Liver (tissue), 3 donors: Measurements from ENCODE around the gene MYL6.

Experiments
- EGR1 ChIP-seq, 2 donors: IDR thresholded peaks; 2 replicates each; pipeline ENCODE4 v1.6.1; 2016 to 2018; ENCODE audit warnings: antibody characterized with exemption in 2 of 2, low read depth in 2 of 2
- HNF4A ChIP-seq, 2 donors: conservative IDR thresholded peaks; 2 replicates each; pipeline ENCODE4 v1.6.1; 2016; ENCODE audit warnings: antibody characterized with exemption in 2 of 2, mild to moderate bottlenecking in 2 of 2
- JUND ChIP-seq, 2 donors: IDR thresholded peaks; 2 replicates each; pipeline ENCODE4 v1.6.1; 2016; ENCODE audit warnings: antibody characterized with exemption in 2 of 2
- RAD21 ChIP-seq, 2 donors: IDR thresholded peaks; 2 replicates each; pipeline ENCODE4 v1.6.1; 2016; ENCODE audit warnings: antibody characterized with exemption in 2 of 2, mild to moderate bottlenecking in 2 of 2
- RXRA ChIP-seq, 2 donors: IDR thresholded peaks; 2 replicates each; pipeline ENCODE4 v1.6.1; 2017 to 2018; ENCODE audit warnings: antibody characterized with exemption in 2 of 2, mild to moderate bottlenecking in 1 of 2
- TAF1 ChIP-seq: conservative IDR thresholded peaks from 2 replicates; pipeline ENCODE4 v1.6.1; 2016; ENCODE audit warnings: antibody characterized with exemption, mild to moderate bottlenecking
- YY1 ChIP-seq: IDR thresholded peaks from 2 replicates; pipeline ENCODE4 v1.6.1; 2016; ENCODE audit warnings: antibody characterized with exemption, mild to moderate bottlenecking
- TF ChIP-seq, protein P1 (sequence below): fragments of 150-350 bp; IDR thresholded peaks from 2 replicates; pipeline ENCODE4 v1.5.1; 2017; ENCODE audit warnings: improper control_type of control experiment, low read depth, low read length; ENCODE audit not compliant: missing input control
- TF ChIP-seq, protein P2 (sequence below): IDR thresholded peaks from 2 replicates; pipeline ENCODE4 v1.6.1; 2016; ENCODE audit warnings: antibody characterized with exemption
- TF ChIP-seq, protein P3 (sequence below): IDR thresholded peaks from 2 replicates; pipeline ENCODE4 v1.6.1; 2016; ENCODE audit warnings: antibody characterized with exemption, mild to moderate bottlenecking
- donor health status: healthy.
- donor health status: healthy.

DNA sequence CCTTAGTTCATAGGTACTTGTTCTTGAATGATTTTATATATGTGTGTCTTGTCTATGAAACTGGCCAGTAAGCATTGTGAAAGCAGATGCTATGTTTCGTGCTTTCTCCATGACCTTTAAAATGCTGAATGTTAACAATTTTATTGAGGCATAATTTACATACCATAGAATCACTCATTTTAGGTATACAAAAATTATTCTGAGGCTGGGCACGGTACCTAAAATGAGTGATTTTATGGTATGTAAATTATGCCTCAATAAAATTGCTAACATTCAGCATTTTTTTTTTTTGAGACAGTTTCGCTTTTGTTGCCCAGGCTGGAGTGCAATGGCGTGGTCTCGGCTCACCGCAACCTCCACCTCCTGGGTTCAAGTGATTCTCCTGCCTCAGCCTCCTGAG, 23.3 kb upstream of the MYL6 start:
- TF ChIP-seq, protein P1, sequence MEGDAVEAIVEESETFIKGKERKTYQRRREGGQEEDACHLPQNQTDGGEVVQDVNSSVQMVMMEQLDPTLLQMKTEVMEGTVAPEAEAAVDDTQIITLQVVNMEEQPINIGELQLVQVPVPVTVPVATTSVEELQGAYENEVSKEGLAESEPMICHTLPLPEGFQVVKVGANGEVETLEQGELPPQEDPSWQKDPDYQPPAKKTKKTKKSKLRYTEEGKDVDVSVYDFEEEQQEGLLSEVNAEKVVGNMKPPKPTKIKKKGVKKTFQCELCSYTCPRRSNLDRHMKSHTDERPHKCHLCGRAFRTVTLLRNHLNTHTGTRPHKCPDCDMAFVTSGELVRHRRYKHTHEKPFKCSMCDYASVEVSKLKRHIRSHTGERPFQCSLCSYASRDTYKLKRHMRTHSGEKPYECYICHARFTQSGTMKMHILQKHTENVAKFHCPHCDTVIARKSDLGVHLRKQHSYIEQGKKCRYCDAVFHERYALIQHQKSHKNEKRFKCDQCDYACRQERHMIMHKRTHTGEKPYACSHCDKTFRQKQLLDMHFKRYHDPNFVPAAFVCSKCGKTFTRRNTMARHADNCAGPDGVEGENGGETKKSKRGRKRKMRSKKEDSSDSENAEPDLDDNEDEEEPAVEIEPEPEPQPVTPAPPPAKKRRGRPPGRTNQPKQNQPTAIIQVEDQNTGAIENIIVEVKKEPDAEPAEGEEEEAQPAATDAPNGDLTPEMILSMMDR = no peak
- TF ChIP-seq EGR1 (IDR thresholded peaks at IDR 0.05; ENCODE audit: low read depth in 2 of 2) (no peak), JUND (IDR thresholded peaks at IDR 0.05) (no peak), RAD21 (IDR thresholded peaks at IDR 0.05) (no peak), TAF1 (no peak), RXRA (IDR thresholded peaks at IDR 0.05) (no peak), HNF4A (conservative IDR thresholded peaks at IDR 0.05) (no peak), YY1 (no peak)
- TF ChIP-seq, protein P2, sequence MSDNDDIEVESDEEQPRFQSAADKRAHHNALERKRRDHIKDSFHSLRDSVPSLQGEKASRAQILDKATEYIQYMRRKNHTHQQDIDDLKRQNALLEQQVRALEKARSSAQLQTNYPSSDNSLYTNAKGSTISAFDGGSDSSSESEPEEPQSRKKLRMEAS = no peak
- TF ChIP-seq, protein P3, sequence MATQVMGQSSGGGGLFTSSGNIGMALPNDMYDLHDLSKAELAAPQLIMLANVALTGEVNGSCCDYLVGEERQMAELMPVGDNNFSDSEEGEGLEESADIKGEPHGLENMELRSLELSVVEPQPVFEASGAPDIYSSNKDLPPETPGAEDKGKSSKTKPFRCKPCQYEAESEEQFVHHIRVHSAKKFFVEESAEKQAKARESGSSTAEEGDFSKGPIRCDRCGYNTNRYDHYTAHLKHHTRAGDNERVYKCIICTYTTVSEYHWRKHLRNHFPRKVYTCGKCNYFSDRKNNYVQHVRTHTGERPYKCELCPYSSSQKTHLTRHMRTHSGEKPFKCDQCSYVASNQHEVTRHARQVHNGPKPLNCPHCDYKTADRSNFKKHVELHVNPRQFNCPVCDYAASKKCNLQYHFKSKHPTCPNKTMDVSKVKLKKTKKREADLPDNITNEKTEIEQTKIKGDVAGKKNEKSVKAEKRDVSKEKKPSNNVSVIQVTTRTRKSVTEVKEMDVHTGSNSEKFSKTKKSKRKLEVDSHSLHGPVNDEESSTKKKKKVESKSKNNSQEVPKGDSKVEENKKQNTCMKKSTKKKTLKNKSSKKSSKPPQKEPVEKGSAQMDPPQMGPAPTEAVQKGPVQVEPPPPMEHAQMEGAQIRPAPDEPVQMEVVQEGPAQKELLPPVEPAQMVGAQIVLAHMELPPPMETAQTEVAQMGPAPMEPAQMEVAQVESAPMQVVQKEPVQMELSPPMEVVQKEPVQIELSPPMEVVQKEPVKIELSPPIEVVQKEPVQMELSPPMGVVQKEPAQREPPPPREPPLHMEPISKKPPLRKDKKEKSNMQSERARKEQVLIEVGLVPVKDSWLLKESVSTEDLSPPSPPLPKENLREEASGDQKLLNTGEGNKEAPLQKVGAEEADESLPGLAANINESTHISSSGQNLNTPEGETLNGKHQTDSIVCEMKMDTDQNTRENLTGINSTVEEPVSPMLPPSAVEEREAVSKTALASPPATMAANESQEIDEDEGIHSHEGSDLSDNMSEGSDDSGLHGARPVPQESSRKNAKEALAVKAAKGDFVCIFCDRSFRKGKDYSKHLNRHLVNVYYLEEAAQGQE = no peak
